ENCODE data around the gene P2RX3. TPM values are rescaled to one million over a fixed set of nuclear protein-coding genes. Genes with fewer than 3 reads are reported as not detected.

The P2RX3 gene
- total and polyA plus RNA-seq, 2 of the 8 experiments (the other 6 are each of a cell fraction or from before 2014, with no cell fraction given) = 0.45 to 0.47 TPM

GRCh38 chr11:57321388-57322255, 16.5 kb upstream of the P2RX3 start:
- no peak overlapping the region for H3K27ac ChIP-seq (ENCODE audit: low read depth, low read length)
- TF ChIP-seq SAP30 (IDR thresholded peaks at IDR 0.05; ENCODE audit: insufficient read depth, insufficient replicate concordance, low read length) (no peak), POLR2AphosphoS5 (IDR thresholded peaks at IDR 0.05; ENCODE audit: low read depth, low read length) (0 out of 2 replicates have a peak, but pooled peaks have one; percentile 16)
- H4K20me1 ChIP-seq (replicated peaks in 1 of 2; ENCODE audit: control insufficient read depth in 1 of 2, insufficient read depth in 2 of 2, low read length in 2 of 2) = peaks cover 3 to 11% of the 10 kb centered on the region in 2 experiments
- H3K4me1 ChIP-seq (replicated peaks in 1 of 4; ENCODE audit: control insufficient read depth in 3 of 4, insufficient read depth in 4 of 4, low read length in 3 of 4) = peaks cover 0 to 24% (median 21%) of the 10 kb centered on the region in 4 experiments; a peak in 6 of 7 replicates
- no peaks in the 10 kb centered on the region for H3K27me3 ChIP-seq (replicated peaks in 1 of 4; ENCODE audit: control insufficient read depth in 3 of 4, extremely low read depth in 1 of 4, insufficient read depth in 3 of 4, low read length in 3 of 4)
- WGBS, 2 experiments (ENCODE audit: extremely low coverage in 1 of 2, insufficient coverage in 1 of 2, insufficient read length in 1 of 2, insufficient replicate concordance in 2 of 2, low coverage in 1 of 2, low lambda C conversion rate in 2 of 2, missing lambda C conversion rate in 1 of 2) = 90% methylated on average over 5 of the region's 6 CpGs; no CpG with 5 or more reads in 1 of the 2 experiments
- H3K4me3 ChIP-seq (ENCODE audit: extremely low read depth in 1 of 4, insufficient read depth in 2 of 4, low read depth in 3 of 4, low read length in 4 of 4) = peak overlapping the region in 1 of 4 experiments; percentile 90; a peak in 2 of 8 replicates
- peak overlapping the region; percentile 52; the same call in 1 of the 2 replicates for H2BK5ac ChIP-seq (ENCODE audit: low read depth, low read length)
- H3K79me2 ChIP-seq (ENCODE audit: control insufficient read depth in 1 of 2, insufficient read depth in 2 of 2, low read length in 2 of 2) = peaks cover 8 to 45% of the 10 kb centered on the region in 2 experiments
- H2AFZ ChIP-seq (ENCODE audit: low read length) = no peak overlapping the region
- no peak overlapping the region for H3K18ac ChIP-seq (ENCODE audit: extremely low read depth, low read length)
- H2BK20ac ChIP-seq (ENCODE audit: low read length) = no peak overlapping the region
- no peak overlapping the region for H4K5ac ChIP-seq (ENCODE audit: insufficient read length, low read depth, low read length)
- H3K9ac ChIP-seq (replicated peaks in 1 of 4; ENCODE audit: extremely low read depth in 1 of 4, low read depth in 3 of 4, low read length in 3 of 4) = no peak overlapping the region; a peak in 1 of 7 replicates
- DNase-seq (ENCODE audit: low read depth in 1 of 2, low spot score in 2 of 2) (no peak), FAIRE-seq (no peak)
- no peak overlapping the region for H3K4ac ChIP-seq (replicated peaks; ENCODE audit: insufficient read length, low read depth, low read length)
- ChIA-PET CTCF (ENCODE audit: partially characterized antibody) (interaction anchor here (0.7 to 2.6 kb wide), 12 partner anchors 10 to 525 kb away, joined by 3 to 15 read pairs (median 4); no protein-coding TSS in a partner anchor), POLR2A (ENCODE audit: partially characterized antibody) (interaction anchor here (0.9 to 45.7 kb wide), 5 partner anchors 3 to 179 kb away, joined by 3 to 1279 read pairs (median 4); partner anchors contain the start of genes P2RX3, SSRP1 and TNKS1BP1)
- no peak overlapping the region for H4K91ac ChIP-seq (replicated peaks; ENCODE audit: insufficient read length, low read length)
- H3K36me3 ChIP-seq (ENCODE audit: control insufficient read depth in 2 of 4, insufficient read depth in 4 of 4, low read length in 3 of 4) = peaks cover 15 to 52% (median 37%) of the 10 kb centered on the region in 4 experiments
- no peak overlapping the region for H2BK120ac ChIP-seq (replicated peaks; ENCODE audit: low read depth, low read length)
- no peak overlapping the region for H3K23ac ChIP-seq (ENCODE audit: insufficient read length)
- H3K56ac ChIP-seq (replicated peaks; ENCODE audit: insufficient read length, low read depth, low read length) = no peak overlapping the region
- H3K79me1 ChIP-seq (ENCODE audit: low read depth, low read length) = peaks cover 21% of the 10 kb centered on the region
- H3K9me3 ChIP-seq (ENCODE audit: insufficient read depth in 2 of 2, low read depth in 1 of 2, low read length in 1 of 2) = no peaks in the 10 kb centered on the region
- H2BK12ac ChIP-seq (ENCODE audit: low read depth, low read length) = no peak overlapping the region
- H2BK15ac ChIP-seq (ENCODE audit: low read length) = no peak overlapping the region
- H2AK5ac ChIP-seq (ENCODE audit: low read depth, low read length) = no peak overlapping the region
- H4K8ac ChIP-seq (ENCODE audit: extremely low read depth, insufficient read depth, low read length) = no peak overlapping the region
- H3K23me2 ChIP-seq (ENCODE audit: low read depth, low read length) = peaks cover 17% of the 10 kb centered on the region
- no peak overlapping the region for H3K14ac ChIP-seq (ENCODE audit: insufficient read length)
- peak overlapping the region; percentile 74 to 78; a peak in 3 of 4 replicates for H3K4me2 ChIP-seq (ENCODE audit: insufficient read depth in 1 of 2, low read depth in 2 of 2, low read length in 2 of 2)

Data from H1 (cell line).